Fibroblast of skin of right biceps (primary cell): Measurements from ENCODE around the gene KCNG3.
"Not testable (repeated sequence)": the region's sequence is repeated elsewhere in the genome, so short reads cannot be mapped to it uniquely, and the experiment has no call there.

ENCODE experiments used
- DNase-seq: peaks from one replicate; pipeline ENCODE4 v3.0.0-alpha.2; 2013

The KCNG3 gene

GRCh38 chr2:42425697-42426096 is 68.1 kb downstream of the KCNG3 start:
- no peak for DNase-seq

- DNase-seq, result peak; percentile 67
Measured at GRCh38 chr2:42424033-42424432, 69.7 kb downstream of the KCNG3 start.

- DNase-seq, result no peak
Measured at GRCh38 chr2:42421601-42422239, 72.1 kb downstream of the KCNG3 start.

GRCh38 chr2:42421157-42421485 is 72.7 kb downstream of the KCNG3 start:
- no peak for DNase-seq

GRCh38 chr2:42414648-42415047 is 79.1 kb downstream of the KCNG3 start:
- no peak for DNase-seq

GRCh38 chr2:42414158-42414557 is 79.6 kb downstream of the KCNG3 start:
- DNase-seq, result no peak

GRCh38 chr2:42410742-42411514 is 82.9 kb downstream of the KCNG3 start:
- no peak for DNase-seq

GRCh38 chr2:42408009-42408408 is 85.8 kb downstream of the KCNG3 start:
- DNase-seq, result no peak

- no peak for DNase-seq
Measured at GRCh38 chr2:42407476-42407875, 86.3 kb downstream of the KCNG3 start.

- DNase-seq, result no peak
Measured at GRCh38 chr2:42404676-42405075, 89.1 kb downstream of the KCNG3 start.

GRCh38 chr2:42401773-42402172 is 92.0 kb downstream of the KCNG3 start:
- no peak for DNase-seq

GRCh38 chr2:42398052-42398451 is 95.7 kb downstream of the KCNG3 start:
- DNase-seq, result not testable (repeated sequence)

GRCh38 chr2:42393320-42393719 is 100.5 kb downstream of the KCNG3 start:
- DNase-seq, result not testable (repeated sequence)

GRCh38 chr2:42392191-42392590 is 101.6 kb downstream of the KCNG3 start:
- no peak for DNase-seq
